HCT116 (cell line): ENCODE data around the gene KCNJ14.

Experiments used
- ATF3 ChIP-seq: IDR thresholded peaks from 2 replicates; pipeline ENCODE4 v1.6.1; 2012
- CTCF ChIP-seq, 3 experiments: fragments of 200-600 bp in 1 of 3; sonication (generic) in 1 of 3; IDR thresholded peaks in 2 of 3; conservative IDR thresholded peaks in 1 of 3; 2 replicates each; pipeline ENCODE4 v1.5.1; 2012 to 2017; ENCODE audit warnings: low read depth in 2 of 3, low read length in 2 of 3, antibody characterized with exemption in 1 of 3, borderline replicate concordance in 1 of 3, control low read depth in 1 of 3, mild to moderate bottlenecking in 1 of 3, mixed read lengths in 1 of 3, mixed run types in 1 of 3, moderate library complexity in 1 of 3; ENCODE audit not compliant: insufficient read depth in 1 of 3
- EGR1 ChIP-seq: IDR thresholded peaks from 2 replicates; pipeline ENCODE4 v1.6.1; 2012; ENCODE audit warnings: low read depth
- EZH2 ChIP-seq: fragments of 200-600 bp; sonication (generic); IDR thresholded peaks from 2 replicates; pipeline ENCODE4 v1.6.1; 2017; ENCODE audit warnings: antibody characterized with exemption, mixed run types
- EZH2phosphoT487 ChIP-seq: fragments of 200-600 bp; IDR thresholded peaks from 2 replicates; pipeline ENCODE4 v1.6.1; 2018; ENCODE audit warnings: antibody characterized with exemption, borderline replicate concordance
- MAX ChIP-seq: IDR thresholded peaks from 2 replicates; pipeline ENCODE4 v1.6.1; 2012
- POLR2A ChIP-seq: IDR thresholded peaks from 2 replicates; pipeline ENCODE4 v1.7.0; 2011; ENCODE audit warnings: borderline replicate concordance; ENCODE audit not compliant: insufficient read depth, insufficient read length; ENCODE audit errors: extremely low read depth
- POLR2AphosphoS5 ChIP-seq: IDR thresholded peaks from 2 replicates; pipeline ENCODE4 v1.6.1; 2011; ENCODE audit warnings: mild to moderate bottlenecking, low read depth, low read length, moderate library complexity
- RAD21 ChIP-seq: IDR thresholded peaks from 2 replicates; pipeline ENCODE4 v1.6.1; 2012; ENCODE audit warnings: low read depth, mild to moderate bottlenecking
- REST ChIP-seq: IDR thresholded peaks from 2 replicates; pipeline ENCODE4 v1.6.1; 2012; ENCODE audit warnings: low read depth
- TCF7L2 ChIP-seq: IDR thresholded peaks from 2 replicates; pipeline ENCODE4 v1.7.0; 2011; ENCODE audit warnings: borderline replicate concordance, inconsistent platforms; ENCODE audit not compliant: insufficient read depth, insufficient read length; ENCODE audit errors: extremely low read depth
- ZFX ChIP-seq: fragments of 450-650 bp; IDR thresholded peaks from 2 replicates; pipeline ENCODE4 v1.6.1; 2017

- TF ChIP-seq ATF3 = no peak
- TF ChIP-seq RAD21 = no peak
- TF ChIP-seq CTCF (IDR thresholded peaks at IDR 0.05 in 2 of 3, conservative IDR thresholded peaks at IDR 0.05 in 1 of 3; ENCODE audit: borderline replicate concordance in 1 of 3, insufficient read depth in 1 of 3, low read depth in 2 of 3, low read length in 2 of 3) = no peak
- no peak for TF ChIP-seq POLR2A
- no peak for TF ChIP-seq MAX
- TF ChIP-seq ZFX = no peak
- TF ChIP-seq REST = no peak
- TF ChIP-seq TCF7L2 = no peak
- no peak for TF ChIP-seq POLR2AphosphoS5
- TF ChIP-seq EZH2phosphoT487 = no peak
- TF ChIP-seq EZH2 = no peak
- TF ChIP-seq EGR1 = no peak
These were observed 18.0 kb downstream of the KCNJ14 start for GRCh38 chr19:48473161-48473966.
